Vagina (tissue), 2 donors: ENCODE data around the gene TAF6.

Experiments used
- POLR2A ChIP-seq, 2 donors: fragments of 450-650 bp; IDR thresholded peaks; one replicate each; pipeline ENCODE4 v1.6.1; 2017; ENCODE audit warnings: antibody characterized with exemption in 2 of 2, mild to moderate bottlenecking in 2 of 2, moderate library complexity in 2 of 2
- TF ChIP-seq, protein P1 (sequence below), 3 experiments: fragments of 450-650 bp in 2 of 3; fragments of 200-600 bp in 1 of 3; sonication (generic) in 1 of 3; IDR thresholded peaks; one replicate each; pipeline ENCODE4 v1.5.1; 2017 to 2019; ENCODE audit warnings: antibody characterized with exemption in 3 of 3, mild to moderate bottlenecking in 2 of 3, moderate library complexity in 2 of 3

DNA sequence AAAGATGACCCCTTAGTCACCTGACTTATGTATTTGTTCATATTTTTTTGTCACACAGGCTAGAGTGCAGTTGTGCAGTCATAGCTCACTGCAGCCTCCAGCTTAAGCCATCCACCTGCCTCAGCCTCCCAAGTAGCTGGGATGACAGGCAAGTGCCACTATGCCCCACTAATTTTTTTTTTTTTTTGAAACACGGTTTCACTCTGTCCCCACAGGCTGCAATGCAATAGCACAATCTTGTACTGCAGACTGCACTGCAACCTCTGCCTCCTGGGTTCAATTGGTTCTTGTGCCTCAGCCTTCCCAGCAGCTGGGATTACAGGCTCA is 9.4 kb upstream of the TAF6 start:
- TF ChIP-seq, protein P1, sequence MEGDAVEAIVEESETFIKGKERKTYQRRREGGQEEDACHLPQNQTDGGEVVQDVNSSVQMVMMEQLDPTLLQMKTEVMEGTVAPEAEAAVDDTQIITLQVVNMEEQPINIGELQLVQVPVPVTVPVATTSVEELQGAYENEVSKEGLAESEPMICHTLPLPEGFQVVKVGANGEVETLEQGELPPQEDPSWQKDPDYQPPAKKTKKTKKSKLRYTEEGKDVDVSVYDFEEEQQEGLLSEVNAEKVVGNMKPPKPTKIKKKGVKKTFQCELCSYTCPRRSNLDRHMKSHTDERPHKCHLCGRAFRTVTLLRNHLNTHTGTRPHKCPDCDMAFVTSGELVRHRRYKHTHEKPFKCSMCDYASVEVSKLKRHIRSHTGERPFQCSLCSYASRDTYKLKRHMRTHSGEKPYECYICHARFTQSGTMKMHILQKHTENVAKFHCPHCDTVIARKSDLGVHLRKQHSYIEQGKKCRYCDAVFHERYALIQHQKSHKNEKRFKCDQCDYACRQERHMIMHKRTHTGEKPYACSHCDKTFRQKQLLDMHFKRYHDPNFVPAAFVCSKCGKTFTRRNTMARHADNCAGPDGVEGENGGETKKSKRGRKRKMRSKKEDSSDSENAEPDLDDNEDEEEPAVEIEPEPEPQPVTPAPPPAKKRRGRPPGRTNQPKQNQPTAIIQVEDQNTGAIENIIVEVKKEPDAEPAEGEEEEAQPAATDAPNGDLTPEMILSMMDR (IDR thresholded peaks at IDR 0.05) = no peak
- TF ChIP-seq POLR2A (IDR thresholded peaks at IDR 0.05) = no peak
